Body of pancreas (tissue), 4 donors: ENCODE data around the gene PPP1R37. TPM values are rescaled to one million over a fixed set of nuclear protein-coding genes. Genes with fewer than 3 reads are reported as not detected.
"Not testable (repeated sequence)": the region's sequence is repeated elsewhere in the genome, so short reads cannot be mapped to it uniquely, and the experiment has no call there.

ENCODE experiments used
- ATAC-seq: fragments of 150-250 bp; one replicate; pipeline ENCODE4 v1.9.1; 2016
- DNase-seq, 4 donors: peaks; one replicate each; pipeline ENCODE4 v3.0.0-alpha.2; 2019
- H3K27ac ChIP-seq, 4 donors: fragments of 200-600 bp; sonication (generic); 1 replicate in 3 of 4; 2 replicates in 1 of 4; pipeline versions ENCODE4 v1.5.1 to v1.6.1; 2016 to 2019; ENCODE audit warnings: mild to moderate bottlenecking in 1 of 4, mixed read lengths in 1 of 4, moderate library complexity in 1 of 4
- H3K27me3 ChIP-seq, 2 donors: fragments of 200-600 bp; sonication (generic); one replicate each; pipeline ENCODE4 v1.6.0; 2016; ENCODE audit warnings: mild to moderate bottlenecking in 1 of 2
- H3K36me3 ChIP-seq, 2 donors: fragments of 200-600 bp; sonication (generic); replicated peaks in 1 of 2; 2 replicates each; pipeline ENCODE4 v1.5.1; 2016; ENCODE audit warnings: low read depth in 2 of 2; ENCODE audit not compliant: insufficient read depth in 1 of 2
- H3K4me1 ChIP-seq: fragments of 200-600 bp; sonication (generic); one replicate; pipeline ENCODE4 v1.6.0; 2016
- H3K4me3 ChIP-seq, 2 donors: fragments of 200-600 bp; sonication (generic); 1 replicate in 1 of 2; 2 replicates in 1 of 2; pipeline ENCODE4 v1.5.1; 2016 to 2019
- H3K9me3 ChIP-seq, 3 donors: fragments of 200-600 bp; sonication (generic); 1 replicate in 2 of 3; 2 replicates in 1 of 3; pipeline ENCODE4 v1.5.1; 2016
- POLR2A ChIP-seq, 3 donors: fragments of 450-650 bp; IDR thresholded peaks; one replicate each; pipeline ENCODE4 v1.6.1; 2016; ENCODE audit warnings: antibody characterized with exemption in 3 of 3, mild to moderate bottlenecking in 2 of 3
- WGBS, 2 donors: methylation state at CpG; one replicate each; pipeline ENCODE4 v1.1.5; 2017; 5-methylcytosine and 5-hydroxymethylcytosine counted together
- intact Hi-C: fragments of 100-400 bp; cut with DNase I; formaldehyde crosslinking; loops from one replicate; pipeline ENCODE4 v1.15.1; 2023
- total RNA-seq, 2 donors: library from RNA; depleted of rRNA; stranded (reverse); fragments of >200 nt; gene quantifications; one replicate each; pipeline ENCODE4 v1.1.0, GENCODE V29; 2016
- TF ChIP-seq, protein P1 (sequence below), 7 experiments: fragments of 450-650 bp in 4 of 7; fragments of 200-600 bp in 3 of 7; sonication (generic) in 3 of 7; IDR thresholded peaks; one replicate each; pipeline ENCODE4 v1.5.1; 2016 to 2019; ENCODE audit warnings: antibody characterized with exemption in 7 of 7

PPP1R37 gene
- total RNA-seq, 2 donors from 2014 or later, result 16.6 to 49.8 TPM

- Histone ChIP-seq H3K27me3 (no peaks in the 10 kb centered on the region), H3K4me3 (no peak overlapping the region), H3K9me3 (no peaks in the 10 kb centered on the region), H3K4me1 (peaks cover 65% of the 10 kb centered on the region), H3K36me3 (no peaks in the 10 kb centered on the region), H3K27ac (peak overlapping the region; percentile 36 to 79 (median 66))
- peak in 1 of 3 donors; percentile 4 for TF ChIP-seq POLR2A (IDR thresholded peaks at IDR 0.05)
- TF ChIP-seq, protein P1, sequence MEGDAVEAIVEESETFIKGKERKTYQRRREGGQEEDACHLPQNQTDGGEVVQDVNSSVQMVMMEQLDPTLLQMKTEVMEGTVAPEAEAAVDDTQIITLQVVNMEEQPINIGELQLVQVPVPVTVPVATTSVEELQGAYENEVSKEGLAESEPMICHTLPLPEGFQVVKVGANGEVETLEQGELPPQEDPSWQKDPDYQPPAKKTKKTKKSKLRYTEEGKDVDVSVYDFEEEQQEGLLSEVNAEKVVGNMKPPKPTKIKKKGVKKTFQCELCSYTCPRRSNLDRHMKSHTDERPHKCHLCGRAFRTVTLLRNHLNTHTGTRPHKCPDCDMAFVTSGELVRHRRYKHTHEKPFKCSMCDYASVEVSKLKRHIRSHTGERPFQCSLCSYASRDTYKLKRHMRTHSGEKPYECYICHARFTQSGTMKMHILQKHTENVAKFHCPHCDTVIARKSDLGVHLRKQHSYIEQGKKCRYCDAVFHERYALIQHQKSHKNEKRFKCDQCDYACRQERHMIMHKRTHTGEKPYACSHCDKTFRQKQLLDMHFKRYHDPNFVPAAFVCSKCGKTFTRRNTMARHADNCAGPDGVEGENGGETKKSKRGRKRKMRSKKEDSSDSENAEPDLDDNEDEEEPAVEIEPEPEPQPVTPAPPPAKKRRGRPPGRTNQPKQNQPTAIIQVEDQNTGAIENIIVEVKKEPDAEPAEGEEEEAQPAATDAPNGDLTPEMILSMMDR (IDR thresholded peaks at IDR 0.05), result peak in 4 of 7 experiments; percentile 7 to 25 (median 15)
- WGBS, 2 donors, result 51 to 58% methylated on average over 20 to 25 of the region's 26 CpGs
- DNase-seq (peak in 3 of 4 donors; percentile 45 to 64 (median 55)), ATAC-seq (peak; percentile 66)
- intact Hi-C loops, result no loop called here
Measured at GRCh38 chr19:45103508-45104319, 10.7 kb downstream of the PPP1R37 start.

DNA sequence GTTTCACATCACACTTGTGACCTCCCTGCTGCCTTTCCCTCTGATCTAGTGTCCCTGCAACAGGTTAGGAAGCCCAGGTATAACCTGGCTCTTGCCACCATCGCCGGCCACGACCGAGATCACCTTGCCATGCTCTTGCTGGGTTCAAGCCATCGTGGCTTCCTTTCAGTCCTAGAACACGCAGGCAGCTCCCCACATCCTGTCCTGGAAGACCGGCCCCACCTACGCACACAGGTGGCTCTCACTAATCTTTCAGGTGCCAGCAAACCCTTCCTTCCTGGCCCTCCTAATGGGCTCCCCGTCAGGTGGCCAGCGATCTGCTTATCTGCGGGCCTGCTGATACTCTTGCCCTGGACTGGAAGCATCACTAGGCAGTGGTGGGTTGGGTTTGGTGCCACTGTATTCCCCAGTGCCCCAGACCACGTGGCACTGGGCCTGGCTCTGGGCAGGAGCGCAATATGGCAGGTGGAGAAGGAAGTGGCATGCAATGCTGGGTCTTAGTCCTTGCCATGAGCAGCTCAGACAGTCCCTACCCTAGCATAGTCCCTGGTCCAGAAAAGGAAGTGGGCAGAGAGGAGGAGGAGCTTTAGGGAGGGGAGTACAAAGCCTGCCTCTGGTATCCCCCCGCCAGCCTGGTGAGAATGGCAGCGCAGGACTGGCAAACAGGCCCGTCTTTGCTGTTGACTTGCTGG is 11.8 kb downstream of the PPP1R37 start:
- TF ChIP-seq, protein P1 (IDR thresholded peaks at IDR 0.05), result no peak
- no peak for TF ChIP-seq POLR2A (IDR thresholded peaks at IDR 0.05)
- Histone ChIP-seq H3K4me1 (peaks cover 55% of the 10 kb centered on the region), H3K27ac (peak overlapping the region in 3 of 4 donors; percentile 61 to 79 (median 70)), H3K4me3 (no peak overlapping the region), H3K36me3 (no peaks in the 10 kb centered on the region), H3K9me3 (no peaks in the 10 kb centered on the region), H3K27me3 (no peaks in the 10 kb centered on the region)
- WGBS, 2 donors, result 67 to 73% methylated on average over 13 to 16 of the region's 16 CpGs
- intact Hi-C loops, result no loop called here
- ATAC-seq (no peak), DNase-seq (no peak)

DNA sequence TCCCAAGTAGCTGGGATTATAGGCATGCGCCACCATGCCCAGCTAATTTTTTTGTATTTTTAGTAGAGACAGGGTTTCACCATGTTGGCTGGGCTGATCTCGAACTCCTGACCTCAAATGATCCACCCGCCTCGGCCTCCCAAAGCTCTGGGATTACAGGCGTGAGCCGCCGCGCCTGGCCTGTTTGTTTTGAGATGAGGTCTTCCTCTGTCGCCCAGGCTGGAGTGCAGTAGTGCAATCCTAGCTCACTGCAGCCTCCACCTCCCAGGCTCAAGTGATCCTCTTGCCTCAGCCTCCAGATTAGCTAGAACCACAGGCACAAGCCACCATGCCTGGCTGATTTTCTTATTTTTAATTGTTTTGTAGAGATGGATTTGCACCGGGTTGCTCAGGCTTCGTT is 13.4 kb downstream of the PPP1R37 start:
- H3K27me3 ChIP-seq, DNase-seq, H3K9me3 ChIP-seq, H3K4me3 ChIP-seq, ATAC-seq, intact Hi-C loops, H3K36me3 ChIP-seq, H3K27ac ChIP-seq: not testable (repeated sequence)
- peaks cover 39% of the 10 kb centered on the region for H3K4me1 ChIP-seq
- 94% methylated on average over 10 to 11 of the region's 11 CpGs for WGBS, 2 donors

- Histone ChIP-seq H3K4me3 (no peak overlapping the region), H3K4me1 (peaks cover 32% of the 10 kb centered on the region), H3K27ac (no peak overlapping the region), H3K9me3 (no peaks in the 10 kb centered on the region), H3K27me3 (no peaks in the 10 kb centered on the region), H3K36me3 (no peaks in the 10 kb centered on the region)
- ATAC-seq (no peak), DNase-seq (no peak)
- 79 to 83% methylated on average over 12 of the region's 12 CpGs for WGBS, 2 donors
- TF ChIP-seq, protein P1 (IDR thresholded peaks at IDR 0.05), result no peak
- TF ChIP-seq POLR2A (IDR thresholded peaks at IDR 0.05), result no peak
- intact Hi-C loops, result no loop called here
Measured at GRCh38 chr19:45107621-45108150, 14.7 kb downstream of the PPP1R37 start.

GRCh38 chr19:45110851-45111266 is 17.9 kb downstream of the PPP1R37 start:
- DNase-seq (no peak), ATAC-seq (no peak)
- H3K9me3 ChIP-seq, result no peaks in the 10 kb centered on the region
- no peak overlapping the region for H3K27ac ChIP-seq
- 74 to 83% methylated on average over 5 of the region's 5 CpGs for WGBS, 2 donors
- no peak overlapping the region for H3K4me3 ChIP-seq
- H3K4me1 ChIP-seq, result peaks cover 21% of the 10 kb centered on the region
- no peaks in the 10 kb centered on the region for H3K27me3 ChIP-seq
- H3K36me3 ChIP-seq, result no peaks in the 10 kb centered on the region
- intact Hi-C loops, result no loop called here
- TF ChIP-seq, protein P1 (IDR thresholded peaks at IDR 0.05), result no peak
- no peak for TF ChIP-seq POLR2A (IDR thresholded peaks at IDR 0.05)
